GM13977 (cell line): ENCODE data around the gene FAR1.

Source experiments
- DNase-seq: peaks from one replicate; pipeline ENCODE4 v3.0.0; 2012; ENCODE audit warnings: low spot score
- CTCF ChIP-seq: IDR thresholded peaks from 2 replicates; pipeline ENCODE4 v1.5.1; 2012; ENCODE audit warnings: mild to moderate bottlenecking, control low read depth; ENCODE audit not compliant: insufficient read depth; ENCODE audit errors: extremely low read depth, missing control alignments
- in situ Hi-C: fragments of 300-500 bp; cut with MboI; formaldehyde crosslinking; loops from one replicate; pipeline ENCODE4 v1.12.0; 2022; ENCODE audit warnings: low sequenced_read_pairs, low pct_unique_long_range_greater_than_20kb, mixed read lengths, inconsistent platforms; ENCODE audit not compliant: unreplicated experiment

The FAR1 gene

GRCh38 chr11:13681446-13681845 is 13.0 kb downstream of the FAR1 start:
- in situ Hi-C loops: no loop called here
- TF ChIP-seq CTCF: no peak
- no peak for DNase-seq

- no peak for TF ChIP-seq CTCF
- in situ Hi-C loops: no loop called here
- DNase-seq: no peak
Measured at GRCh38 chr11:13682212-13682611, 13.7 kb downstream of the FAR1 start.

DNA sequence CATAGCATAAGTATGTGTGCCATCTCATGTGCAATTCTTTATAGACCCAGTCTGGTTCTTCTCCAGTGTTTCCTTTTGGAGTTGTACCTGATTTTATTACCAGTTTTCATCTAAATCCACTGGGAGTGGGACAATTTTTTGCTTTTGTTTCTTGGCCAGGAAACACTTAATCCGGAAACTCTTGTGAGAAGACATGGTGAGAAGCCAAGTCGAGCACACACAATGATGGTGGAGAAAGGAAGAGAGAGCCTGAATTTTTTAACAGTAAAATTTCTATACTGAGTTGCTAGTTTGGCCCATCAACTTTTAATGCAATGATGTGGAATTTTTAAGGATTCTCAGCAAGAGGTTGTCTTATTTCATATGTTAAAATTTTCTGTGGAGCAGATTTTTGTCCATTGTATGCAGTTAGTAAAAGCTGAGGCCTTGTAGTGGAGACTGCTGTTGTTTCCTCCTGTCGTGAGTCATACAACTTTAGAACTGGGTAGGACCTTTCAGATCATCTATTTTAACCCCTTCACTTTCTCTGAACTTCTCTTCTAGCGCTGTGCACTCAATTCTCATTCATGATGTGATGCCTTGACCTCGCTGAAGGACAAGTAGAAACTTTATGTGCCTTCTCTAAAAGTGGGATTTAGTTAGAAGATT is 17.1 kb downstream of the FAR1 start:
- no peak for DNase-seq
- TF ChIP-seq CTCF: no peak
- in situ Hi-C loops: no loop called here

DNA sequence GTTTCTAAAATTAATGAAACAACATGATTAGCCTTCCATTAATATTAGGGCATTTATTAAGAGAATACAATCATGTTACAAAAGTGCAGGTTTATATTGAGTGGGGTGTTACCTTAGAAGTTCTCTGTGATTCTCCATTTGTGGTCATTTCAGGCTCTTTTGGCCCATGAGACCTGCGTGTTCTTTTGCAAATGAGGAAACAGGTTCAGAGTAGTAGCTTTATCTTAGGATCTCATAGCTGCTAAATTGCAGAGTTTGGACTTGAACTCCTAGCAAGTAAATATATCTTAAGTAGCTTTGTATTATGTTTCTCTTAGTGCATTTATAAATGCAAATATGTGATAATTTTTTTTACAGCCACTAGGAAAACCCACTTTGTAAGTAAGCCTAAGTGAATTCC is 18.3 kb downstream of the FAR1 start:
- in situ Hi-C loops: no loop called here
- no peak for DNase-seq
- TF ChIP-seq CTCF: no peak

- in situ Hi-C loops: no loop called here
- no peak for DNase-seq
- TF ChIP-seq CTCF: no peak
Measured at GRCh38 chr11:13687271-13687670, 18.8 kb downstream of the FAR1 start.

DNA sequence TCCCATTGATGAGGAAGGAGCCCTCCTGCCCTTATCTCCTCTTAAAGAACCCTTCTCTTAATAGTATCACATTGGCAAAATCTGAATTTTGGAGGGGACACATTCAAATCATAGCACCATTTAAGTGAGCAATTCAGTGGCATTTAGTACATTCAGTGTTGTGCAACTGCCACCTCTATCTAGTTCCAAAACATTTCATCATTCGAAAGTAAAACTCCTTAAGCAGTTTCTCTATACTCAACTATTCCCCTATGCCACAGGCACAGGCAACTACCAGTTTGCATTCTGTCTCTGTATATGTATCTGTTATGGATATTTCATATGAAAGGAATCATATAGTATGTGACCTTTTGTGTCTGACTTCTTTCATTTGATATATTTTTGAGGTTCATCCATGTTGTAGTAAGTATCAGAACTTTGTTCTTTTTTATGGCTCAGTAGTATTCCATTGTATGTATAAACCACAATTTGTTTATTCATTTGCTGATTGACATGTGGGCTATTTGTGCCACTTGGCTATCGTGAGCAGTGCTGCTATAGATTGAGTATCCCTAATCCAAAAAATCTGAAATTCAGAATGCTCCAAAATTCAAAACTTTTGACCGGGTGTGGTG is 22.9 kb downstream of the FAR1 start:
- TF ChIP-seq CTCF: no peak
- in situ Hi-C loops: no loop called here

More for the DNA sequence above, 22.9 kb downstream of the FAR1 start:
- no peak for DNase-seq
